ENCODE measurements around the gene ACAP3. TPM values are rescaled to one million over a fixed set of nuclear protein-coding genes. Genes with fewer than 3 reads are reported as not detected.

Gene ACAP3
- total RNA-seq, 1 donor from 2014 or later: 97.3 TPM

- no peak overlapping the region for H3K27ac Mint-ChIP-seq
- DNase-seq (ENCODE audit: low spot score in 2 of 2, unreplicated experiment in 2 of 2): no peak
- peaks cover 6% of the 10 kb centered on the region for H3K36me3 Mint-ChIP-seq
- no peaks in the 10 kb centered on the region for H3K27me3 Mint-ChIP-seq (ENCODE audit: low read depth)
- no peak overlapping the region for H3K4me3 Mint-ChIP-seq
- no peaks in the 10 kb centered on the region for H3K9me3 Mint-ChIP-seq
- peaks cover 3% of the 10 kb centered on the region for H3K4me1 Mint-ChIP-seq
- no peak for TF ChIP-seq CTCF (IDR thresholded peaks at IDR 0.05; ENCODE audit: unreplicated experiment)
These were observed 27.1 kb upstream of the ACAP3 start for GRCh38 chr1:1334835-1335234.

DNA sequence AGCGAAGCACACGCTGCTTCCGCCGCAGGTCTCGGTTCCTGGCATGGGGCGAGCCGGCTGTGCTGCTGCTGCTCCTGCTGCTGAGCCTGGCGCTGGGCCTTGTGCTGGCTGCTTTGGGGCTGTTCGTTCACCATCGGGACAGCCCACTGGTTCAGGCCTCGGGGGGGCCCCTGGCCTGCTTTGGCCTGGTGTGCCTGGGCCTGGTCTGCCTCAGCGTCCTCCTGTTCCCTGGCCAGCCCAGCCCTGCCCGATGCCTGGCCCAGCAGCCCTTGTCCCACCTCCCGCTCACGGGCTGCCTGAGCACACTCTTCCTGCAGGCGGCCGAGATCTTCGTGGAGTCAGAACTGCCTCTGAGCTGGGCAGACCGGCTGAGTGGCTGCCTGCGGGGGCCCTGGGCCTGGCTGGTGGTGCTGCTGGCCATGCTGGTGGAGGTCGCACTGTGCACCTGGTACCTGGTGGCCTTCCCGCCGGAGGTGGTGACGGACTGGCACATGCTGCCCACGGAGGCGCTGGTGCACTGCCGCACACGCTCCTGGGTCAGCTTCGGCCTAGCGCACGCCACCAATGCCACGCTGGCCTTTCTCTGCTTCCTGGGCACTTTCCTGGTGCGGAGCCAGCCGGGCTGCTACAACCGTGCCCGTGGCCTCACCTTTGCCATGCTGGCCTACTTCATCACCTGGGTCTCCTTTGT is 26.0 kb upstream of the ACAP3 start:
- Mint-ChIP-seq H3K36me3 (peaks cover 2% of the 10 kb centered on the region), H3K9me3 (no peaks in the 10 kb centered on the region), H3K4me1 (peaks cover 3% of the 10 kb centered on the region), H3K27ac (no peak overlapping the region), H3K4me3 (no peak overlapping the region), H3K27me3 (ENCODE audit: low read depth) (no peaks in the 10 kb centered on the region)
- TF ChIP-seq CTCF (IDR thresholded peaks at IDR 0.05; ENCODE audit: unreplicated experiment): no peak
- no peak for DNase-seq (ENCODE audit: low spot score in 2 of 2, unreplicated experiment in 2 of 2)

- DNase-seq (ENCODE audit: low spot score in 2 of 2, unreplicated experiment in 2 of 2): no peak
These were observed 25.2 kb upstream of the ACAP3 start for GRCh38 chr1:1332774-1333480.

DNA sequence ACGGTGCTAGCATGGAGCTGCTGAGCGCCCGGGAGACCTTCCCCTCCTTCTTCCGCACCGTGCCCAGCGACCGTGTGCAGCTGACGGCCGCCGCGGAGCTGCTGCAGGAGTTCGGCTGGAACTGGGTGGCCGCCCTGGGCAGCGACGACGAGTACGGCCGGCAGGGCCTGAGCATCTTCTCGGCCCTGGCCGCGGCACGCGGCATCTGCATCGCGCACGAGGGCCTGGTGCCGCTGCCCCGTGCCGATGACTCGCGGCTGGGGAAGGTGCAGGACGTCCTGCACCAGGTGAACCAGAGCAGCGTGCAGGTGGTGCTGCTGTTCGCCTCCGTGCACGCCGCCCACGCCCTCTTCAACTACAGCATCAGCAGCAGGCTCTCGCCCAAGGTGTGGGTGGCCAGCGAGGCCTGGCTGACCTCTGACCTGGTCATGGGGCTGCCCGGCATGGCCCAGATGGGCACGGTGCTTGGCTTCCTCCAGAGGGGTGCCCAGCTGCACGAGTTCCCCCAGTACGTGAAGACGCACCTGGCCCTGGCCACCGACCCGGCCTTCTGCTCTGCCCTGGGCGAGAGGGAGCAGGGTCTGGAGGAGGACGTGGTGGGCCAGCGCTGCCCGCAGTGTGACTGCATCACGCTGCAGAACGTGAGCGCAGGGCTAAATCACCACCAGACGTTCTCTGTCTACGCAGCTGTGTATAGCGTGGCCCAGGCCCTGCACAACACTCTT is 24.5 kb upstream of the ACAP3 start:
- Mint-ChIP-seq H3K27ac (no peak overlapping the region), H3K36me3 (no peaks in the 10 kb centered on the region), H3K4me3 (no peak overlapping the region), H3K27me3 (ENCODE audit: low read depth) (no peaks in the 10 kb centered on the region), H3K9me3 (no peaks in the 10 kb centered on the region), H3K4me1 (peaks cover 3% of the 10 kb centered on the region)
- no peak for DNase-seq (ENCODE audit: low spot score in 2 of 2, unreplicated experiment in 2 of 2)
- TF ChIP-seq CTCF (IDR thresholded peaks at IDR 0.05; ENCODE audit: unreplicated experiment): no peak

More at GRCh38 chr1:1332774-1333480, 25.2 kb upstream of the ACAP3 start:
- TF ChIP-seq CTCF (IDR thresholded peaks at IDR 0.05; ENCODE audit: unreplicated experiment): no peak
- Mint-ChIP-seq H3K4me1 (peaks cover 3% of the 10 kb centered on the region), H3K4me3 (no peak overlapping the region), H3K9me3 (no peaks in the 10 kb centered on the region), H3K27me3 (ENCODE audit: low read depth) (no peaks in the 10 kb centered on the region), H3K27ac (no peak overlapping the region), H3K36me3 (no peaks in the 10 kb centered on the region)

GRCh38 chr1:1331068-1331965 is 23.6 kb upstream of the ACAP3 start, which contains the start of gene TAS1R3:
Gene TAS1R3 (plus strand): TSS chr1:1331280. CDS start chr1:1331346, 66 bp downstream.
- Mint-ChIP-seq H3K9me3 (no peaks in the 10 kb centered on the region), H3K4me3 (no peak within 1 kb of the TSS), H3K4me1 (peaks cover 3% of the 10 kb centered on the region), H3K27me3 (ENCODE audit: low read depth) (no peaks in the 10 kb centered on the region), H3K27ac (no peak within 1 kb of the TSS), H3K36me3 (no peaks in the 10 kb centered on the region)
- no peak for DNase-seq (ENCODE audit: low spot score in 2 of 2, unreplicated experiment in 2 of 2)
- TF ChIP-seq CTCF (IDR thresholded peaks at IDR 0.05; ENCODE audit: unreplicated experiment): no peak
